Measurements from ENCODE around the gene COX5A.

The COX5A gene

GRCh38 chr15:74913041-74913440, 24.8 kb downstream of the COX5A start:
- no peak for TF ChIP-seq CTCF (IDR thresholded peaks at IDR 0.05; ENCODE audit: insufficient read depth, low read length, poor library complexity, severe bottlenecking)
- Histone ChIP-seq H3K36me3 (ENCODE audit: control insufficient read depth, insufficient read depth, low read length) (peaks cover 16% of the 10 kb centered on the region), H3K27me3 (replicated peaks; ENCODE audit: control insufficient read depth, insufficient read depth, low read length) (no peaks in the 10 kb centered on the region), H3K4me3 (replicated peaks; ENCODE audit: low read depth, low read length) (no peak overlapping the region)
- no peak for DNase-seq (ENCODE audit: extremely low read depth, insufficient read length)

GRCh38 chr15:74908635-74909034, 29.2 kb downstream of the COX5A start:
- no peaks in the 10 kb centered on the region for H3K27me3 ChIP-seq (replicated peaks; ENCODE audit: control insufficient read depth, insufficient read depth, low read length)
- TF ChIP-seq CTCF (IDR thresholded peaks at IDR 0.05; ENCODE audit: insufficient read depth, low read length, poor library complexity, severe bottlenecking) = no peak
- no peak for DNase-seq (ENCODE audit: extremely low read depth, insufficient read length)
- H3K4me3 ChIP-seq (replicated peaks; ENCODE audit: low read depth, low read length) = no peak overlapping the region
- H3K36me3 ChIP-seq (ENCODE audit: control insufficient read depth, insufficient read depth, low read length) = peaks cover 7% of the 10 kb centered on the region

- DNase-seq (ENCODE audit: extremely low read depth, insufficient read length) = no peak
- Histone ChIP-seq H3K36me3 (ENCODE audit: control insufficient read depth, insufficient read depth, low read length) (peaks cover 12% of the 10 kb centered on the region), H3K4me3 (replicated peaks; ENCODE audit: low read depth, low read length) (peak overlapping the region; percentile 92), H3K27me3 (replicated peaks; ENCODE audit: control insufficient read depth, insufficient read depth, low read length) (no peaks in the 10 kb centered on the region)
- TF ChIP-seq CTCF (IDR thresholded peaks at IDR 0.05; ENCODE audit: insufficient read depth, low read length, poor library complexity, severe bottlenecking) = no peak
Measured at GRCh38 chr15:74907163-74907870, 30.6 kb downstream of the COX5A start.

- no peaks in the 10 kb centered on the region for H3K27me3 ChIP-seq (replicated peaks; ENCODE audit: control insufficient read depth, insufficient read depth, low read length)
- peaks cover 10% of the 10 kb centered on the region for H3K36me3 ChIP-seq (ENCODE audit: control insufficient read depth, insufficient read depth, low read length)
- peak; percentile 84 for DNase-seq (ENCODE audit: extremely low read depth, insufficient read length)
- TF ChIP-seq CTCF (IDR thresholded peaks at IDR 0.05; ENCODE audit: insufficient read depth, low read length, poor library complexity, severe bottlenecking) = no peak
- peak within 1 kb of the TSS; percentile 92 for H3K4me3 ChIP-seq (replicated peaks; ENCODE audit: low read depth, low read length)
Measured at GRCh38 chr15:74906450-74907162, 31.3 kb downstream of the COX5A start, which contains the start of gene FAM219B. FAM219B (minus strand) TSS chr15:74906851; CDS start chr15:74906800, 51 bp downstream.

GRCh38 chr15:74906067-74906449, 31.8 kb downstream of the COX5A start:
- DNase-seq (ENCODE audit: extremely low read depth, insufficient read length) = no peak
- Histone ChIP-seq H3K36me3 (ENCODE audit: control insufficient read depth, insufficient read depth, low read length) (peaks cover 9% of the 10 kb centered on the region), H3K27me3 (replicated peaks; ENCODE audit: control insufficient read depth, insufficient read depth, low read length) (no peaks in the 10 kb centered on the region), H3K4me3 (replicated peaks; ENCODE audit: low read depth, low read length) (peak overlapping the region; percentile 92)
- no peak for TF ChIP-seq CTCF (IDR thresholded peaks at IDR 0.05; ENCODE audit: insufficient read depth, low read length, poor library complexity, severe bottlenecking)
